NCI-H2081 treated with DMSO at 0.1 percent for 48 hours (cell line): ENCODE measurements around the gene SLC9A8.
"Not testable (repeated sequence)": the region's sequence is repeated elsewhere in the genome, so short reads cannot be mapped to it uniquely, and the experiment has no call there.

Experiments
- DNase-seq: peaks from one replicate; lab custom pipeline; 2025; lab: John Stamatoyannopoulos, UW

The SLC9A8 gene

GRCh38 chr20:49786668-49787370, 25.8 kb upstream of the SLC9A8 start:
- no peak for DNase-seq

GRCh38 chr20:49787371-49788357, 25.0 kb upstream of the SLC9A8 start:
- no peak for DNase-seq

GRCh38 chr20:49790077-49790798, 22.4 kb upstream of the SLC9A8 start:
- no peak for DNase-seq

GRCh38 chr20:49791165-49791564, 21.5 kb upstream of the SLC9A8 start:
- DNase-seq: no peak

GRCh38 chr20:49792006-49792405, 20.6 kb upstream of the SLC9A8 start:
- no peak for DNase-seq

GRCh38 chr20:49792611-49793010, 20.0 kb upstream of the SLC9A8 start:
- DNase-seq: no peak

GRCh38 chr20:49794336-49795134, 18.1 kb upstream of the SLC9A8 start:
- DNase-seq: no peak

GRCh38 chr20:49795135-49795424, 17.5 kb upstream of the SLC9A8 start:
- no peak for DNase-seq

GRCh38 chr20:49796600-49797343, 15.9 kb upstream of the SLC9A8 start:
- no peak for DNase-seq

GRCh38 chr20:49797344-49797615, 15.3 kb upstream of the SLC9A8 start:
- no peak for DNase-seq

GRCh38 chr20:49798718-49799117, 13.9 kb upstream of the SLC9A8 start:
- no peak for DNase-seq

GRCh38 chr20:49799698-49800097, 12.9 kb upstream of the SLC9A8 start:
- no peak for DNase-seq

GRCh38 chr20:49803418-49803817, 9.2 kb upstream of the SLC9A8 start:
- DNase-seq: no peak

GRCh38 chr20:49804364-49804763, 8.3 kb upstream of the SLC9A8 start:
- DNase-seq: no peak

- not testable (repeated sequence) for DNase-seq
Measured at GRCh38 chr20:49805224-49805876, 7.3 kb upstream of the SLC9A8 start.

GRCh38 chr20:49808753-49809152, 3.9 kb upstream of the SLC9A8 start:
- no peak for DNase-seq

GRCh38 chr20:49809803-49810359, 2.7 kb upstream of the SLC9A8 start:
- no peak for DNase-seq

GRCh38 chr20:49810491-49811190, 2.0 kb upstream of the SLC9A8 start:
- no peak for DNase-seq

GRCh38 chr20:49811825-49812506, 662 bp upstream of the SLC9A8 start:
- no peak for DNase-seq
